ENCODE results near the gene PHF5A.

DNA sequence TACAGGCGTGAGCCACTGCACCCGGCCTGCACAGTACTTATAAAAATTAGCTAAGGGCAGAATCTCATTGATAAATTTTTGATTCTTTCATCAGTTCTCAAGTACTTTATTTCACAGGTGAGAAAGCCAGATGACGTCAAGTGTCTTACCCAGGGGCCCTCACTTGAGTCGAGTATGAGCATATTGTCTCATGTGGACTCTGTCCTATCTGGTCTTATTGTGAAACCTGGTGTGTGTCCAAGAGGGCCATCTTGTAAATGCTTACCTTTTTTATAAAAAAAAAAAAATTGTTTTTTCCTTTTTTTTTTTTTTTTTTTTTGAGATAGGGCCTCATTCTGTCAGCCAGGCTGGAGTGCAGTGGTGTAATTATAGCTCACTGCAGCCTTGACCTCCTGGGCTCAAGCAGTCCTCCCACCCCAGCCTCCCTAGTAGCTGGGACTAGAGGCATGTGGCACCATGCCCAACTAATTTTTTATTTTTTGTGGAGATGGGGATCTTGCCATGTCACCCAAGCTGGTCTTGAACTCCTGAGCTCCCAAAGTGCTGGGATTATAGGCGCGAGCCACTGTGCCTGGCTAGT lies 6.5 kb upstream of the PHF5A start:
- TF ChIP-seq, protein P1, sequence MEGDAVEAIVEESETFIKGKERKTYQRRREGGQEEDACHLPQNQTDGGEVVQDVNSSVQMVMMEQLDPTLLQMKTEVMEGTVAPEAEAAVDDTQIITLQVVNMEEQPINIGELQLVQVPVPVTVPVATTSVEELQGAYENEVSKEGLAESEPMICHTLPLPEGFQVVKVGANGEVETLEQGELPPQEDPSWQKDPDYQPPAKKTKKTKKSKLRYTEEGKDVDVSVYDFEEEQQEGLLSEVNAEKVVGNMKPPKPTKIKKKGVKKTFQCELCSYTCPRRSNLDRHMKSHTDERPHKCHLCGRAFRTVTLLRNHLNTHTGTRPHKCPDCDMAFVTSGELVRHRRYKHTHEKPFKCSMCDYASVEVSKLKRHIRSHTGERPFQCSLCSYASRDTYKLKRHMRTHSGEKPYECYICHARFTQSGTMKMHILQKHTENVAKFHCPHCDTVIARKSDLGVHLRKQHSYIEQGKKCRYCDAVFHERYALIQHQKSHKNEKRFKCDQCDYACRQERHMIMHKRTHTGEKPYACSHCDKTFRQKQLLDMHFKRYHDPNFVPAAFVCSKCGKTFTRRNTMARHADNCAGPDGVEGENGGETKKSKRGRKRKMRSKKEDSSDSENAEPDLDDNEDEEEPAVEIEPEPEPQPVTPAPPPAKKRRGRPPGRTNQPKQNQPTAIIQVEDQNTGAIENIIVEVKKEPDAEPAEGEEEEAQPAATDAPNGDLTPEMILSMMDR (IDR thresholded peaks at IDR 0.05 in 8 of 11, conservative IDR thresholded peaks at IDR 0.05 in 3 of 11): no peak
- TF ChIP-seq POLR2AphosphoS5 (IDR thresholded peaks at IDR 0.05): no peak

Data from spleen (tissue), 7 donors.